ENCODE data around the gene UTP3. TPM values are rescaled to one million over a fixed set of nuclear protein-coding genes. Genes with fewer than 3 reads are reported as not detected.
"Not testable (repeated sequence)": the region's sequence is repeated elsewhere in the genome, so short reads cannot be mapped to it uniquely, and the experiment has no call there.

The UTP3 gene
- total RNA-seq, 1 donor from 2014 or later, result 46.3 TPM

DNA sequence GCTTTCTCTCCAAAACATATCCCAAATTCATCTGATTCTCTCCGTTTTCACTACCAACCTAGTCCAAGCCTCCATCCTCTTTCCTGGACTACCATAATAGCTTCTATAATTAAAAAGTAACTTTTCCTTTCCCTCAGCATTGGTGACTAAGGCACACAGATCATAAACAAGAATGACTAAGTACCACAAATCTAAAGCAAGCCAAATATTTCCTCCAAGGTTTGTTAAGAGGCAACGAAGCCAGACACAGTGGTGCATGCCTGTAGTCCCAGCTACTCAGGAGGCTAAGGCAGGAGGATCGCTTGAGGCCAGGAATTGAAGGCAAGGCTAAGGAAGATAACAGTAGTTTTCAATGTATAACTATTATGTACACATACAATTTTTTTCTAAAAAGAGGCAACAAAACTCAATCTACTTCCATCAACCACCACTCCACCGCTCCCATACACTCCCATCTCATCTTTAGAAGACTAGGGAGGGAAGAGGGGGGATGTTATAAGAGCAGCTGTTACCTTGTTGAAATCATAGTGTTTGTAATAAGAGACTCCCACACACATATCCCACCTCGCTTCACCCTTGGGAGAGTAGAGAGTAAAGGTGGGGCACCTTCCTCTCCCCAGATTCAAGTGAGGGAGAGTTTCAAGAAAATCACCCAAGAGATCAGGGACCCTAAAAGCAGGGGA lies 17.9 kb upstream of the UTP3 start:
- H3K27me3 Mint-ChIP-seq (ENCODE audit: low read depth), result peaks cover 38% of the 10 kb centered on the region
- peaks cover 2% of the 10 kb centered on the region for H3K4me1 Mint-ChIP-seq (ENCODE audit: low read depth)
- intact Hi-C loops (cut with micrococcal nuclease), result no loop called here
- no peaks in the 10 kb centered on the region for H3K36me3 Mint-ChIP-seq (ENCODE audit: low read depth)
- no peaks in the 10 kb centered on the region for H3K9me3 Mint-ChIP-seq
- no peak overlapping the region for H3K27ac Mint-ChIP-seq
- DNase-seq (ENCODE audit: low spot score), result no peak
- H3K4me3 Mint-ChIP-seq (ENCODE audit: low read depth), result no peak overlapping the region

DNA sequence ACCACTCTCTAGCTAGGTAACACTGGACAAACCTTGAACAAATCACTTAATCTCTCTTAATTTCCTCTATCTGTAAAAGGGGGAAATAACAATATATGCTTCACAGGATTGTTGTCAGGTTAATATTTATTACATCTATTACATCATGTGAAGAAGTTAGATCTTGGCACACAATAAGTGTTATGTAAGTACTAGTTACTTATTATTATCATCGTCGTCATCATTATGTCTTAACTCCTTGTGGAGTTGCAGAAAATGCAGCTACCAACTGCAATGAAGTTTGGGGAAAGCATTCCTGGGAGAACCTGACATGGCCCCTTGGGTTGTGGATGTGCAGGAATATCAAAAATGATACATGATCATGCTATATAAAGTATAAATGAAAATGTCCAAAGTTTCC lies 17.2 kb upstream of the UTP3 start:
- Mint-ChIP-seq H3K4me3 (ENCODE audit: low read depth) (no peak overlapping the region), H3K27ac (no peak overlapping the region), H3K36me3 (ENCODE audit: low read depth) (no peaks in the 10 kb centered on the region), H3K27me3 (ENCODE audit: low read depth) (peaks cover 41% of the 10 kb centered on the region), H3K4me1 (ENCODE audit: low read depth) (peaks cover 2% of the 10 kb centered on the region), H3K9me3 (no peaks in the 10 kb centered on the region)
- intact Hi-C loops (cut with micrococcal nuclease), result no loop called here
- DNase-seq (ENCODE audit: low spot score), result no peak

DNA sequence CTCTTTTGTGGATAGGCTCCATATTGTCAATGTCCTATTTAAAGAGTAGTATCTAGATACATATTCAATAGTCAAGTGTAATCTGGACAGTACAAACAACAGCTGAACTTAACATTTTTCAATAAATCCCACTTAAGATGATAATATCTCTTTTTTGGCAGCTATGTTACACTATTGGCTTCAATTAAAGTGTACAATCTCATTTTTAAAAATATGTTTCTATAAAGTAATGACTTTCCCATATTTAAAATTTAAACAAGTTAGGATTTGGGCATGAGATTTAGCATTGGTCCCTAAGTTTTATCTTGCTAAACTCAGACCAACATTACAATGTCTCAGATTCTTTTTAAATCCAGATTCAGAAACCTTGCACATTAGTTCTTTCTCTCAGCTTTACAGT lies 14.1 kb upstream of the UTP3 start:
- peaks cover 14% of the 10 kb centered on the region for H3K4me1 Mint-ChIP-seq (ENCODE audit: low read depth)
- no peak for DNase-seq (ENCODE audit: low spot score)
- no peaks in the 10 kb centered on the region for H3K36me3 Mint-ChIP-seq (ENCODE audit: low read depth)
- H3K9me3 Mint-ChIP-seq, result no peaks in the 10 kb centered on the region
- H3K27me3 Mint-ChIP-seq (ENCODE audit: low read depth), result peaks cover 30% of the 10 kb centered on the region
- intact Hi-C loops (cut with micrococcal nuclease), result no loop called here
- no peak overlapping the region for H3K27ac Mint-ChIP-seq
- no peak overlapping the region for H3K4me3 Mint-ChIP-seq (ENCODE audit: low read depth)

DNA sequence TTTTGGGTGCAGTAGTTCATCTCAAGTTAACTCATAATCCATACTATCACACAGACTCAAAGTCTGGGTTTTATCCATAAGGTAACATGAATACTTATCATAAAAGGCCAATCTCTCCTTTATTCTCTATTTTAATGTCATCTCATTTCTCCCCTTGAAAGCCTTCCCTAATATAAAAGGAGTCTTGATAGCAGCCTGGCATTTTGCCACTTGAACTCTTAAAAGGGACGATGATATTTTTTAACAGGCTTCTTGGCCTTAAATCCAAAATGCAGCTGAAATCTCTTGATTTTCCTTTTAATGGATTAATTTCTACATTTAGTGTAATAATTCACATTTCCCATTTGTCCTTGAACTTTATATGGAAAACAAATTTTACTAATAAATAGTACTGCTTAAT lies 13.6 kb upstream of the UTP3 start:
- Mint-ChIP-seq H3K4me1 (ENCODE audit: low read depth) (peaks cover 16% of the 10 kb centered on the region), H3K27ac (no peak overlapping the region), H3K4me3 (ENCODE audit: low read depth) (no peak overlapping the region), H3K27me3 (ENCODE audit: low read depth) (peaks cover 30% of the 10 kb centered on the region), H3K36me3 (ENCODE audit: low read depth) (no peaks in the 10 kb centered on the region), H3K9me3 (no peaks in the 10 kb centered on the region)
- intact Hi-C loops (cut with micrococcal nuclease), result no loop called here
- no peak for DNase-seq (ENCODE audit: low spot score)

DNA sequence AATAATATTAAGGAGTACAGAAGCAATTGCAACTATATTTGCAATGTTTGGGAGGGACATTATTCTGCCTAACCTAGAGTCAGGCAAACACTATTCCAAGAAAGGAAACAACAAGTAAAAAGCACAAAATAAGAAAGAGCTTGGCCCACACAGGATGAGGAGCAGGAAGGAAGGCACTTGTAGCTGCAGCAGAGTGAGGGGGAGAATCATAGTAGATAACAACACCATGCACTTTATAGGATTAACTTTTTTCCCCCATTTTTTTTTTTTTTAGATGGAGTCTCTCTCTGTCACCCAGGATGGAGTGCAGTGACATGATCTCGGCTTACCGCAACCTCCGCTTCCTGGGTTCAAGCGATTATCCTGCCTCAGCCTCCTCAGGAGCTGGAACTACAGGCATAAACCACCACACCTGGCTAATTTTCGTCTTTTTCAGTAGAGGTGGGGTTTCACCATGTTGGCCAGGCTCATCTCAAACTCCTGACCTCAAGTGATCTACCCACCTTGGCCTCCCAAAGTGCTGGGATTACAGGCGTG lies 11.7 kb upstream of the UTP3 start:
- peaks cover 17% of the 10 kb centered on the region for H3K27me3 Mint-ChIP-seq (ENCODE audit: low read depth)
- H3K36me3 Mint-ChIP-seq (ENCODE audit: low read depth), result no peaks in the 10 kb centered on the region
- no peaks in the 10 kb centered on the region for H3K9me3 Mint-ChIP-seq
- DNase-seq (ENCODE audit: low spot score), result no peak
- H3K4me1 Mint-ChIP-seq (ENCODE audit: low read depth), result peaks cover 16% of the 10 kb centered on the region
- no peak overlapping the region for H3K27ac Mint-ChIP-seq
- no peak overlapping the region for H3K4me3 Mint-ChIP-seq (ENCODE audit: low read depth)
- intact Hi-C loops (cut with micrococcal nuclease), result no loop called here

DNA sequence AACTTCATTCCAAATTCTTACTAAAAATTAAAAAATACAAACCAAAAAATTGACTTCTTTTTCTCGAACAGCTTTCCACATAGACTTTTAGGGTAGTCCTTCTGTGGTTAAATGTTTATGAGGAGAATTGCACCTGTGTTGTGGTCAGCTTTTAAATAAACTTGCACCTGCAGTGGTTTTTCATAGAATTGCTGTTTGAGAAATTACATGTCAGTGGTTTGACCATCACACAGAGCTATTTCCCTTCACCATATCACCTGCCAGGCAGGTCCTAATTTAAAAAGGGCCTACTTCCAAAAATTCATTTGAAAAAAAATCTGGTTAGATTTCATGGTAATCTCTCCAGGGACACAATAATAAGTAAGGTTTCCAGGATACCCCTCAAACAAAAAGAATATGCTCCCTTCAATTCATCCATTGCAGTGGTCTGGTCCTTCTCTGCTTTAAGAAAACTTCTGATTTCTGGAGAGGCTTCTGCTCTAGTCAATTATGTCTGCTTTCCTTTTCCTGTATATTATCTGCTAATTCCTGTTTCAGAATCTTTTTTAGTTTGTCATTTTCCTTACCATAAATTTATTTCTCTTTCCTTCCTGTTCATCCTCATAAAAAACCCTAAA lies 9.8 kb upstream of the UTP3 start:
- no peak overlapping the region for H3K4me3 Mint-ChIP-seq (ENCODE audit: low read depth)
- DNase-seq (ENCODE audit: low spot score), result no peak
- intact Hi-C loops (cut with micrococcal nuclease), result no loop called here
- no peaks in the 10 kb centered on the region for H3K36me3 Mint-ChIP-seq (ENCODE audit: low read depth)
- no peaks in the 10 kb centered on the region for H3K9me3 Mint-ChIP-seq
- peaks cover 19% of the 10 kb centered on the region for H3K27me3 Mint-ChIP-seq (ENCODE audit: low read depth)
- H3K4me1 Mint-ChIP-seq (ENCODE audit: low read depth), result peaks cover 16% of the 10 kb centered on the region
- no peak overlapping the region for H3K27ac Mint-ChIP-seq

DNA sequence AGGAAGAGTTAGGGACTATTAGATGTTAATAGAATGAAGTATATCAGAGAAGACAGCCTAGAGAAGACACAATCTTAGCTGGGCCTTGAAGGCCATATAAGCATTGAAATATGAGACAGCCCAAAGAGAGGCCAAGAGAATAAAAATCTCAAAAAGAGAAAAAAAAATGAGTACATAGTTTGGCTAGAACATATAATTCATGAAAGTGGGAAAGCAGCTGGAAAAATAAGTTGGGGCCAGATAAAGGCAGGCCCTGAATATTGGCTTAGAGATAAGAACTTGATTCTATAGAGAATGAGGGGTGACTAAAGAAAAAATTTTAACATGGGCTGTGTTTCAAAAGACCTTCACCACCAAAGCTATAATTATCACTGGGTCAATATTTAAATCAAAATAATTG lies 7.4 kb upstream of the UTP3 start:
- H3K27ac Mint-ChIP-seq, result no peak overlapping the region
- H3K36me3 Mint-ChIP-seq (ENCODE audit: low read depth), result no peaks in the 10 kb centered on the region
- H3K4me1 Mint-ChIP-seq (ENCODE audit: low read depth), result peaks cover 16% of the 10 kb centered on the region
- intact Hi-C loops (cut with micrococcal nuclease), result no loop called here
- no peaks in the 10 kb centered on the region for H3K9me3 Mint-ChIP-seq
- H3K27me3 Mint-ChIP-seq (ENCODE audit: low read depth), result peaks cover 4% of the 10 kb centered on the region
- H3K4me3 Mint-ChIP-seq (ENCODE audit: low read depth), result no peak overlapping the region
- DNase-seq (ENCODE audit: low spot score), result no peak

DNA sequence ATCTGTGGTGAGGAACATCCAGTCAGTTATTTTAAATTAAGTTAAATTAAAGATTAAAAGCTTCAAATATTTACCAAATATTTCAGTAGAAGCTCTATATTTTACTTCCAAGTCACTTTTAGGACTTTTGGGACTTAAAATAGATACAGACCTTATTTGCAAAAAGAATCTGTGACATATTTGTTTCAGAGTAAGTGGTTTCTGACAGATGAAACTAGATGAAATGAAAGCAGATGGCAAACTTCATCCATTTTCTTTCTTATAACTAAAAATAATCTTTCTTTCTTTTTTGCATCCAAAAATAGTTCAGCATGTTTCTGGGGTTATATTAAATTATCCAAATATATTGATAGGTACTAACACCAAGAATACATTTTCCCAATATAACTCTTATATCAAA lies 6.6 kb upstream of the UTP3 start:
- Mint-ChIP-seq H3K27me3 (ENCODE audit: low read depth) (peaks cover 3% of the 10 kb centered on the region), H3K4me1 (ENCODE audit: low read depth) (peaks cover 13% of the 10 kb centered on the region), H3K4me3 (ENCODE audit: low read depth) (no peak overlapping the region), H3K36me3 (ENCODE audit: low read depth) (no peaks in the 10 kb centered on the region), H3K27ac (no peak overlapping the region), H3K9me3 (no peaks in the 10 kb centered on the region)
- DNase-seq (ENCODE audit: low spot score), result no peak
- intact Hi-C loops (cut with micrococcal nuclease), result no loop called here

DNA sequence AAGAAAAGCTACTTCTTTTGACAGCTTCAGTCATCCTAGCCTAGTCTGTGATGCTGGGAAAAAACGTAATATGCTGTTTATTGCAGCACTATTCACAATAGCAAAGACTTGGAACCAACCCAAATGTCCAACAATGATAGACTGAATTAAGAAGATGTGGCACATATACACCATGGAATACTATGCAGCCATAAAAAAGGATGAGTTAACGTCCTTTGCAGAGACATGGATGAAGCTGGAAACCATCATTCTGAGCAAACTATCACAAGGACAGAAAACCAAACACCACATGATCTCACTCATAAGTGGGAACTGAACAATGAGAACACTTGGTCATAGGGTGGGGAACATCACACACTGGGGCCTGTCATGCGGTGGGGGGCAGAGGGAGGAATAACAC lies 6.2 kb upstream of the UTP3 start:
- DNase-seq (ENCODE audit: low spot score); H3K9me3 Mint-ChIP-seq; H3K36me3 Mint-ChIP-seq (ENCODE audit: low read depth); H3K4me3 Mint-ChIP-seq (ENCODE audit: low read depth); intact Hi-C loops (cut with micrococcal nuclease); H3K27me3 Mint-ChIP-seq (ENCODE audit: low read depth); H3K27ac Mint-ChIP-seq: not testable (repeated sequence)
- peaks cover 10% of the 10 kb centered on the region for H3K4me1 Mint-ChIP-seq (ENCODE audit: low read depth)

DNA sequence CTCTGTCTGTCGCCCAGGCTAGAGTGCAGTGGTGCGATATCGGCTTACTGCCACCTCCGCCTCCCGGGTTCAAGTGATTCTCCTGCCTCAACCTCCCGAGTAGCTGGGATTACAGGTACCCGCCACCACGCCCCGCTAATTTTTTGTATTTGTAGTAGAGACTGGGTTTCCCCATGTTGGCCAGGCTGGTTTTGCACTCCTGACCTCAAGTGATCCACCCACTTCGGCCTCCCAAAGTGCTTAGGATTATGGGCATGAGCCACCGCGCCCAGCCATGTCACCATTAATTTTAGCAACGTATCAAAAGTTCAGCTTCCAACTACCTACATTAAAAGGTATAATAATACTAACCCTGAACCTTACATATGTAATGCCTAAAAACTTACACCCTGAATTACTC lies 940 bp upstream of the UTP3 start:
- Mint-ChIP-seq H3K36me3 (ENCODE audit: low read depth) (peaks cover 35% of the 10 kb centered on the region), H3K9me3 (no peaks in the 10 kb centered on the region), H3K27ac (peak overlapping the region; percentile 86), H3K4me3 (ENCODE audit: low read depth) (peak overlapping the region; percentile 98), H3K4me1 (ENCODE audit: low read depth) (peaks cover 30% of the 10 kb centered on the region), H3K27me3 (ENCODE audit: low read depth) (peaks cover 3% of the 10 kb centered on the region)
- intact Hi-C loops (cut with micrococcal nuclease), result loop anchor here (5.0 kb wide), 1 partner anchor 215 kb away; the partner anchor contains the start of gene MOB1B
- DNase-seq (ENCODE audit: low spot score), result no peak

DNA sequence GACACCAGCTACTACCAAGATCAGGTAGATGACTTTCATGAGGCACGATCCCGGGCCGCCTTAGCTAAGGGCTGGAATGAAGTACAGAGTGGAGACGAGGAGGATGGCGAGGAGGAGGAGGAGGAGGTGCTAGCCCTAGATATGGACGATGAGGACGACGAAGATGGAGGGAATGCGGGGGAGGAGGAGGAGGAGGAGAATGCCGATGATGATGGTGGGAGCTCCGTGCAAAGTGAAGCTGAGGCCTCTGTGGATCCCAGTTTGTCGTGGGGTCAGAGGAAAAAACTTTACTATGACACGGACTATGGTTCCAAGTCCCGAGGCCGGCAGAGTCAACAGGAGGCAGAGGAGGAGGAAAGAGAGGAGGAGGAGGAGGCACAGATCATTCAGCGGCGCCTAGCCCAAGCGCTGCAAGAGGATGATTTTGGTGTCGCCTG lies 481 bp downstream of the UTP3 start:
- H3K27me3 Mint-ChIP-seq (ENCODE audit: low read depth), result no peaks in the 10 kb centered on the region
- peaks cover 41% of the 10 kb centered on the region for H3K36me3 Mint-ChIP-seq (ENCODE audit: low read depth)
- peak overlapping the region; percentile 98 for H3K4me3 Mint-ChIP-seq (ENCODE audit: low read depth)
- DNase-seq (ENCODE audit: low spot score), result peak; percentile 19
- H3K4me1 Mint-ChIP-seq (ENCODE audit: low read depth), result peaks cover 30% of the 10 kb centered on the region
- intact Hi-C loops (cut with micrococcal nuclease), result loop anchor here (1.0 to 5.0 kb wide), 9 partner anchors 16 to 318 kb away; partner anchors contain the start of genes GRSF1 and MOB1B
- peak overlapping the region; percentile 86 for H3K27ac Mint-ChIP-seq
- no peaks in the 10 kb centered on the region for H3K9me3 Mint-ChIP-seq

DNA sequence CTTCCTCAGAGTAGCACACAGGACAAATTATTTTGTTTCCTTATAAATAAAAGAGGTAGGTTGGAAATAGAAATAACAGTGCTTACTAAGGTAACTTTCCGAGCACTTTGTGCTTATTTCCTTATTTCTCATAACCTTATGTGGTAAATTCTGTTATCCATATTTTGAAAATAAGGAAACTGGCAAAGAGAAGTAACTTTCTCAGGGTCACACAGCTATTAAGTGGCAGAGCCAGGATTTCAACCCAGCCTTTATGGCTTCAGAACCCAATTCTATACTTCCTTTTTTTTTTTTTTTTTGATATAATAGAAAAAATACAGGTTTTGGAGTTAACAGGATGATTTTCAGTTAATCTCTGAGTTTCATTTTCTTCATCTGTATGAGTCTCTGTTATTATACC lies 3.3 kb downstream of the UTP3 start:
- no peaks in the 10 kb centered on the region for H3K9me3 Mint-ChIP-seq
- intact Hi-C loops (cut with micrococcal nuclease), result no loop called here
- peak overlapping the region; percentile 45 for H3K4me3 Mint-ChIP-seq (ENCODE audit: low read depth)
- no peak overlapping the region for H3K27ac Mint-ChIP-seq
- H3K27me3 Mint-ChIP-seq (ENCODE audit: low read depth), result no peaks in the 10 kb centered on the region
- H3K4me1 Mint-ChIP-seq (ENCODE audit: low read depth), result peaks cover 30% of the 10 kb centered on the region
- no peak for DNase-seq (ENCODE audit: low spot score)
- H3K36me3 Mint-ChIP-seq (ENCODE audit: low read depth), result peaks cover 45% of the 10 kb centered on the region

DNA sequence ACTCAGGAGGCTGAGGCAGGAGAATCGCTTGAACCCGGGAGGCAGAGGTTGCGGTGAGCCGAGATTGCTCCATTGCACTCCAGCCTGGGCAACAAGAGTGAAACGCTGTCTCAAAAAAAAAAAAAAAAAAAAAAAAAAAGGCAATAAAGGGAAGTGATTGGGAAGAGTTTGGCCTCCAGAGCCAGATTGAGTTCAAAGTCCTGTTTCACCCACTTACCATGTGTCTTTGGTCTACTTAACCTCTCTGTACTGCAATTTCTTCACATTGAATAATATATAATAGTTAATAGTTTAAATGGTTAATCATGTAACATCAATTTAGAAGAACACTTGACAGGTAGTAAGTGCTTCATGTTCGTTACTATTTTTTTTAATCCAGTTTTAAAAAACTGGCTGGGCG lies 6.3 kb downstream of the UTP3 start:
- H3K9me3 Mint-ChIP-seq; intact Hi-C loops (cut with micrococcal nuclease); H3K4me3 Mint-ChIP-seq (ENCODE audit: low read depth); H3K27ac Mint-ChIP-seq; H3K27me3 Mint-ChIP-seq (ENCODE audit: low read depth); DNase-seq (ENCODE audit: low spot score): not testable (repeated sequence)
- Mint-ChIP-seq H3K36me3 (ENCODE audit: low read depth) (peaks cover 32% of the 10 kb centered on the region), H3K4me1 (ENCODE audit: low read depth) (peaks cover 15% of the 10 kb centered on the region)

All from activated T-helper 2 cell treated with anti-CD3 and anti-CD28 coated beads, Interferon-gamma antibody, Interleukin-2, Interleukin-4, amounts not matched to agents 10 μg/mL and 5 μg/mL and 100 μg/mL, durations not matched to agents 14 hours and 24 hours and 36 hours (primary cell).